Measurements from ENCODE around the gene GHR.

Gene GHR

DNA sequence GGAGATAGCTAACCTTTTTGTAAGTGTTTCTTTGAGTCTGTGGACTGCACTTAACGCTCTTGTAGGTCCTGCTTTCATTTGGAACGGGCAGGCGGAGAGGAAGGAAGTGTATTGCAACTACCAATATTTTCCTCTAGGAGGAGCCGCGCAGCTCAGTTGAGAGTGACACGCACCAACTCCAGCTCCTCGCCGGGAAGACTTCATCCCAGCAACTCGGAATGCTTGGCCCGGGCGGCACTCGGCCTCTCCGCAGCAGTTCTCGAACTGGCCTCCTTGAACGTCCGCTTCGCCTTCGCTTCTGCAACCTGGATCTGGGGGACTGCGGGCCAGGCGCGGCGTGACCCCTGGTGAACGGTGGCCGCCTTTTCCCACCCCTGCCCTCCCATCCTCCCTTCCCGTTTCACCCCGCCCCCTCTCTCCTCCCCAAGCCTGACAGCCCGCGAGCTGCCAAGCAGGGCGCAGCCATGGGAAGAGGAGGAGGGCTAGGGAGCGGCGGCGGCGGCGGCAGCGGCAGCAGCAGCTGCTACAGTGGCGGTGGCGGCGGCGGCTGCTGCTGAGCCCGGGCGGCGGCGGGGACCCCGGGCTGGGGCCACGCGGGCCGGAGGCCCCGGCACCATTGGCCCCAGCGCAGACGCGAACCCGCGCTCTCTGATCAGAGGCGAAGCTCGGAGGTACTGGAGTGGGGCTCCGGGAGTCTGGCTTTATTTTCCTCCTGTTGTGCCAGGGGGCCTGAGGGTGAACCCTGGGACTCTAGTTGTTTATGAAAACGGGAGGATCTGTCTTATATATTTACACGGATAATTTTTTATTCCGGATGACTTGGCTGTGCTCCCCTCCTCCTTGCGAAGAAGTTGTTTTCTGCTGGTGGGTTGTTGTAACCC, at the start of gene GHR:
GHR (plus strand) TSS at position 155 of the 881 bp plus-strand sequence. CDS start 142,436 bp downstream, outside the sequence.
- DNase-seq, result peak; percentile 7

- DNase-seq, result no peak
Observed at GRCh38 chr5:42374679-42375273, 48.5 kb upstream of the GHR start.

GRCh38 chr5:42377496-42377895, 45.7 kb upstream of the GHR start:
- DNase-seq, result no peak

DNA sequence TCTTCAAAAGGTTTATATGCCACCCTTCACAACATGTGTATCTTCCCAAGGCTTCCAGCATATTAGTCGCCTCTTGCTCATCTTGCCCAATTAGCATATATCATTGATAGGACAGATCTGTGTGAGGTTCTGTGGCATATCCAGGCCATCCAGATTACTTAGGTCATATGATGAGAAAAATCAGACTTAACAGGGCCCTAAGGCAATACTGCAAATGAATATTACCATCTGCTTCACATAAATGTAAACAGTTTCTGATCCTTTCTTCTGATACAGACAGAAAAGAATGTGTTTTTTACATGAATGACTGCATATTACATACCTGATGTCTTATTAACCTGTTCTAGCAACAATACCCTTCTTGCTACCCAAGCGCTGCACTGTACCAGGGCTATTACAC, 41.3 kb upstream of the GHR start:
- no peak for DNase-seq

DNA sequence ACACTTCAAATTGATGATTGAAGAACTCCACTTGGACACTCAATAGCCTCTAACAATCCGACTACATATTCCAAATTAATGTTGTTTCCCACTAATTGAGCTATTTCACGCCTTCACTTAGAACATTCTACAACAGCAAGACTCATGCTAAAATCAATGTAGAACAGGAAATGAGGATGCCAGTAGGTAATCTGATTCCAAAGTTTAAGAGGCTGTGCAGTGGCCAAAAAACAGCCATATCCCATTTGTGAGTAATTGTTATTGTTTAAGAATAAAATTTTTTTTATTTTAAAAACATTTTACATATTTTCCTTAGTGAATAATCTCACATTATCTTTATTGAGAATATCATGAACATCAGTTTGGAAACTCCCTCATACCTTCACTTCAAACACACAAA, 35.7 kb upstream of the GHR start:
- DNase-seq, result no peak

DNA sequence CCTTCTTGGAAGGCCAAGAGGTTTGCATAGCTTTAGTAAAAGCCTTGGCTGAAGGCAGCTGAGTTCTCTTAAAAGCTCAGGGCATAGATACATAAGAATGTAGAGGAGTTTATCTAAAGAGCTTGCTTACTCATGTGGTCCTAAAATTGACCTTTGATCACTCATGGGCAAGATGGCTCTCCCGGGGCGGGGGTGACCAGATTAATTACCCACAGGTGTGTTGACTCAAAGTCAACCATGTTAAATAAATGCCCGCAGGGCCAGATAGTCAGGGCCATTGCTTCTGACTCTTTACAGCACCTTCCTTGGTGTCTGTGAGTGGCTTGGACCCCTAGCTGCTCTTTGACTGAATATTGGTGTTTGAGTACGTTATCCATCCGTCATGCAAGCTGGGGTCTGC, 33.1 kb upstream of the GHR start:
- no peak for DNase-seq

GRCh38 chr5:42392917-42393316, 30.3 kb upstream of the GHR start:
- DNase-seq, result no peak

DNA sequence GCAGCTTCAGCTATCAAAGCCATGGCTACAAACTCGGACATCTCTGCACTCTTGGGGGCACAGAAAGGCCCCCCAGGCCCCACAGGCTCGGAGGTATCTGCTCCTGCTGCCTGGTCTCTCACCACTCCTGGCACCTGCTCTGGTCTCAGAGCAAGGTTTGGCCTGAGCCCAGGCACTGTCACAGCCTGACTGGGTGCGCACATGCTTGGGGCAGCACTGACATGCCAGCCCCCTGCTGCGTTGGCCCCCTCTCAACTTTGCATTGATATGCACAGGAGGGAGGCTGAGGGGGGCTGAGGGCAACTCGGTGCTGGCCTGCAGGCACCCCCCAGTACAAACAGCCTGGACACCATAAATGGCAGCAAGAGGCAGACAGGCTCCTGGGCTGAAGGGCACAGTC, 27.1 kb upstream of the GHR start:
- no peak for DNase-seq

- DNase-seq, result no peak
Observed at GRCh38 chr5:42397267-42397666, 26.0 kb upstream of the GHR start.

GRCh38 chr5:42399702-42400101, 23.5 kb upstream of the GHR start:
- no peak for DNase-seq

DNA sequence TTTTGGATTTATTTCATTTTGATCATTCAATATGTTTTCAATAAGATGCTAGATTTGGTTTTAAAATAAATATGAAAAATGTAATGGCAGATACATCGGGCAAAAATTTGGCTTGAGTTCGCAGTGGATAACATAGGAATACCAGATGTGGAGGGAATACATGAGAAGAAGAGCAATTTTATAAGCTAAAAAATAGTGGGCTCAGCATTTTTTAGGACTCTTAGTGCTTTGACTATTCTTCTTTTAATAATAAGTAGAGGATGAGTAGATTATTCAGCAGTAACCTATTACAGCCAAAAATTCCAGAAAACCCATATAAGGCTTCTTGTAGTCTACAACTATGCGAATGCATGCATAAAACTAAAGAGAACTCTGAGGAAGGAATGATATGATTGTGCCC, 22.8 kb upstream of the GHR start:
- no peak for DNase-seq

DNA sequence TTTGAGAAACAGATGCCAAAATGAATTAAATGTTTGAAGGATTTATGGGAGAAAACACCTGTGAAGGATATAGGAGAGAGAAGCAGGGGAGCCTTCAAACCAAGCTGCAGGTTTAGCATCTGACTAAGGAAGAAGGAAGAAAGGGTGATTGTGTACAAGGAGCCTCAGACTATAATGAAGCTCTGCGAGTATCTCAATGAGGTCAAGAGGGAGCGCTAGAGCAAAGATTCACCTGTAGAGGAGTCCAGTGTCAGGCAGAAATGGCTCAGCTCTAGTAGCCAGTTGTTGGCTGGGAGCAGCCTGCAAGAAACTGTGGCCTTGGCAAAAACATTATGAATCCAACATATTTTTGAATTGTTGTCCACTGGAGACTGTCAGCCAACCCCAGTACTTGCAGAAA, 20.0 kb upstream of the GHR start:
- DNase-seq, result no peak

GRCh38 chr5:42404366-42404765, 18.9 kb upstream of the GHR start:
- DNase-seq, result no peak

- DNase-seq, result no peak
Observed at GRCh38 chr5:42419294-42419693, 3.9 kb upstream of the GHR start.

DNA sequence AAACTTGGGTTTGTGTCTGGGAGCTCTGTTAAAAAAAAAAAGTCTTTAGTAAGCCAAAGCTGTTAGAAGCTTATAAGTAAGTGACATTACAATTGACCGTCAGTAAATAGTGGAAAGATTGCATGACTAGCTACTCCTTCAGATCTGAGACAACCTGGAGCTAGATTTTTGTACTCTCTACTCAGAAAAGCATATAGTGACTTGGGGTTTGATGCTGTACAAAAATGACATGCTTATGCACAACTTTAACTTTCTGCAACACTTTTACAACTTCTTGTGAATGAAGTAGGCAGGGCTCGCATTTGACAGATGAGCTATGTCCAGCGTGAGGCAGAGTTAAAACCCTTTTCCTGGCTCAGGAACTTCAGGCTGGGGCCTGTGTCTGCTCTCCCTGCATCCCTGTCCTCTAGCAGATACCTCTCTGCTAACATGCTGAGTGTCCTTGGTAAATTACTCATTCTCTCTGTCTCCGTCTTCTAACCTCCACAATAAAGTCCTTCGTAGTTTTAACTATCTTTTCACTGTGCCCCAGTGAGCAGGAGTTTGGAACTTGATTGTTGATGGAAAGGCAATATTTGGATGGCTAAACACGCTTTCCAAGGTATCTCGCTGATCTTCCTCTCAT, 471 bp upstream of the GHR start:
- DNase-seq, result no peak

DNA sequence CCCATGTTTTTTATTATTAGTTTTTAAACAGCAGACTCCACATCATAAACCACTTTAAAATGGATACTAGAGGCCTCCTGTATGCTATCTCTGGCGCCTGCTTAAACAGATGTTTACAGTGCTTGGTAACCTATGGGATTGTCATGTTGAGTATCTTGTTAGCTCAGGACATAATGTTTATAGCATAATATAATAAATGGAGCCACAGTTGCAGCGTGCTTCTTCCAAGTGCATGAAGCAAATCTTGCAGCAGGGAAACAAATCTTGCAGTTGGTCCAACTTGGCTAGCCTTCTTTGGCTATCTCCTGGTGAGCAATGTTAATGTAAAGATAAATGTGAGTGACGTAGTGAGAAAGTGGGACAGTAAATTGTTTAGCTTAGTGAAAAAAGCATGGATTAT, 2.8 kb downstream of the GHR start:
- DNase-seq, result no peak

DNA sequence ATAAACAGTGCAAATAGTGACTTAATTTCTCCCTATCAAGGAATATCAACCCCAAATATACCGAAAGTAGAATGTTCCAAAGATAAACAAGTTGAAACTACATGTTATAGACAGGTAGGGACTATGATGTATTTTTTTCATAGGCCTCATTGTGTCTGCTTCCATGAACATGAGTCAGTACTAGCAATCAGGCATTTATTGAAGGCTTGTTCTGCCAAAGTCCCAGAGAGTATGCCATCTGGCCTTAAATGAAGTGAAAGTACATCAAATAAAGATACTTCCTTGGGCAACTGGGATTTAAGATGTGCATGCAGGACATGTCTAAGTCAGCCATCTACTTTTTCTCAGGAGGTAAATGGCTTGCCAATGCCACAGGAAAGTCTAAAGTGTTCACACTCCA, 6.5 kb downstream of the GHR start:
- DNase-seq, result no peak

GRCh38 chr5:42434047-42434724, 10.9 kb downstream of the GHR start:
- DNase-seq, result no peak

DNA sequence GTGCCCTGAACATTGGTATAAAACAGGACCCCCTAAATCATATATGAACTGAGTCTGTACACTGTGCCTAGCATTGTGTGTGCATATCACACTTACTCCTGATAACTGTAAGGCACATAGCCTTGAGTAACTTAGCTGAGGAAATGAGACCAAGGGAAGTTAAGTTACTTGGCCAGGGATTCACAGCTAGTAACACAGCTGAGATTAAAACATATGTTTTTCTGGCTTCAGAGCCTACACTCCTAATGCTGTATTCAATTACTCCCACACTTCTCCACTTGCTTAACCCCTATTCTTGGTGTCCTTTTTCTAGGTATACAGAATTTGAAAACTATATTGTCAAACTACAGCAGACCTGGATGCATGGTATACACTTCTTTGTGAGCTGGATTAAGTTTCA, 12.8 kb downstream of the GHR start:
- no peak for DNase-seq

- no peak for DNase-seq
Observed at GRCh38 chr5:42454216-42454995, 31.2 kb downstream of the GHR start.

DNA sequence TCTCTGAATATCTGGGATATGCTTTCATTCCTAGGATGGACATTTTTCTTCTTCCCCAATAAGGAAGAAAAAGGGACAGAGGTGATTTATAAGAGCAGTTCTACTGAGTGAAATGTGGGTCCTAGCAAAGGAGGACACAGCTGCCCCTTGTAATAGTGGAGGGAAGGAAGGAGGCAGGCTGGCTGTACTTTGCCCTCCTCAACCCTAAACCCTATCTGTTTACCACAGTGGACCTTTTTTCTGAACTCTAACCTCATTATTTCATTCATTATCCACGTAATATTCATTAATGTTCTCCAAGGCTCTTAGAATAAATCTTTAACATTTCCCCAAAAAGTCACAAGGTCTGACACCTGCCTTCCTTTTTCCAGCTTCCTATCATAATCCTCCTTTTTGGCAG, 37.8 kb downstream of the GHR start:
- DNase-seq, result no peak

GRCh38 chr5:42461507-42461906, 38.3 kb downstream of the GHR start:
- DNase-seq, result no peak

DNA sequence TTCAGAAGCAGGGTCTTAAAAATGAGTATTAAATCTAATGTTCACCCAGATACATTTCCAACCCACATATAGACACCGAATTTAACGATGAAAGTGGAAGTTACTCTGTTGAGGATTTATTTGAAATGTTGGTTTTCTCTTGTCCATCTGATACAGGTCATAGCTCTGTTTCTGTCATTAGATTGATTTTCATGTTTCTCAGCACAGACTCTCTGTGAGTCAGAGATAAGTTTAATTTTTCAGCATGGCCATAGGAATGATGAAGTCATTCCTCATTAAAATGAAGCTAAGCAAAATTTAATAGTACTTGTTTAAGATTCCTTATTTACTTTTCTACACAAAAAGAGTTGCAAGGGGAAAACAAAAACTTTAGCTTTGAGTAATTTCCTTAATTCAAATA, 38.8 kb downstream of the GHR start:
- no peak for DNase-seq
